ENCODE results near the gene SLC12A7.

SLC12A7 gene

DNA sequence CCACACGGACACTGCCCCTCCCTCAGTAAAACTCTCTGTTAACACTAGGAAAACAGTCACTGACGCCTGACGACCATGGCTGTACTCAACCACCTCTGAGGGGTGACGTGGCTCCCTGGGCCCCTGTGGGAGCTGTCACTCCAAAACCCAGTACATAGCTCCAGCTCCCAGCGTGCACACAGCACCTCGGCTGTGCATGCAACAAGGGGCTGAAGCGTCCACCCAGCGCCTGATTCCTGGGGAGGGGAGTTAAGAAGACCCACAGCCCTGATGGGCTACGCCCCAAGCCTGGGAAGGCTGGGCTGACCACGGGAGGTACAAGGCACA lies 36.3 kb downstream of the SLC12A7 start:
- no peaks in the 10 kb centered on the region for H3K36me3 ChIP-seq (ENCODE audit: insufficient read depth, low read length)
- H3K9me3 ChIP-seq (ENCODE audit: insufficient read depth, low read depth, low read length): no peaks in the 10 kb centered on the region
- no peaks in the 10 kb centered on the region for H3K4me1 ChIP-seq (ENCODE audit: insufficient read depth, low read length, poor library complexity, severe bottlenecking)
- no peak overlapping the region for H3K4me3 ChIP-seq (ENCODE audit: low read length, poor library complexity, severe bottlenecking)
- H4K20me1 ChIP-seq (ENCODE audit: insufficient read depth, low read length, poor library complexity, severe bottlenecking): no peaks in the 10 kb centered on the region
- H3K27me3 ChIP-seq (ENCODE audit: insufficient read depth, low read length, poor library complexity, severe bottlenecking): no peaks in the 10 kb centered on the region
- H3F3A ChIP-seq (ENCODE audit: low read depth): no peaks in the 10 kb centered on the region
- no peak overlapping the region for H2AFZ ChIP-seq (ENCODE audit: low read length)
- H3K4me2 ChIP-seq (ENCODE audit: low read depth, low read length, poor library complexity, severe bottlenecking): no peak overlapping the region
- no peaks in the 10 kb centered on the region for H3K79me2 ChIP-seq (ENCODE audit: insufficient read depth, low read length)
- H3K9ac ChIP-seq (ENCODE audit: low read depth, low read length, poor library complexity, severe bottlenecking): no peak overlapping the region
- no peak for TF ChIP-seq EZH2phosphoT487 (IDR thresholded peaks at IDR 0.05; ENCODE audit: borderline replicate concordance)
- TF ChIP-seq, protein P1, sequence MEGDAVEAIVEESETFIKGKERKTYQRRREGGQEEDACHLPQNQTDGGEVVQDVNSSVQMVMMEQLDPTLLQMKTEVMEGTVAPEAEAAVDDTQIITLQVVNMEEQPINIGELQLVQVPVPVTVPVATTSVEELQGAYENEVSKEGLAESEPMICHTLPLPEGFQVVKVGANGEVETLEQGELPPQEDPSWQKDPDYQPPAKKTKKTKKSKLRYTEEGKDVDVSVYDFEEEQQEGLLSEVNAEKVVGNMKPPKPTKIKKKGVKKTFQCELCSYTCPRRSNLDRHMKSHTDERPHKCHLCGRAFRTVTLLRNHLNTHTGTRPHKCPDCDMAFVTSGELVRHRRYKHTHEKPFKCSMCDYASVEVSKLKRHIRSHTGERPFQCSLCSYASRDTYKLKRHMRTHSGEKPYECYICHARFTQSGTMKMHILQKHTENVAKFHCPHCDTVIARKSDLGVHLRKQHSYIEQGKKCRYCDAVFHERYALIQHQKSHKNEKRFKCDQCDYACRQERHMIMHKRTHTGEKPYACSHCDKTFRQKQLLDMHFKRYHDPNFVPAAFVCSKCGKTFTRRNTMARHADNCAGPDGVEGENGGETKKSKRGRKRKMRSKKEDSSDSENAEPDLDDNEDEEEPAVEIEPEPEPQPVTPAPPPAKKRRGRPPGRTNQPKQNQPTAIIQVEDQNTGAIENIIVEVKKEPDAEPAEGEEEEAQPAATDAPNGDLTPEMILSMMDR (conservative IDR thresholded peaks at IDR 0.05; ENCODE audit: low read length): no peak
- no peaks in the 10 kb centered on the region for H3K9me2 ChIP-seq (replicated peaks; ENCODE audit: low read depth, low read length)

DNA sequence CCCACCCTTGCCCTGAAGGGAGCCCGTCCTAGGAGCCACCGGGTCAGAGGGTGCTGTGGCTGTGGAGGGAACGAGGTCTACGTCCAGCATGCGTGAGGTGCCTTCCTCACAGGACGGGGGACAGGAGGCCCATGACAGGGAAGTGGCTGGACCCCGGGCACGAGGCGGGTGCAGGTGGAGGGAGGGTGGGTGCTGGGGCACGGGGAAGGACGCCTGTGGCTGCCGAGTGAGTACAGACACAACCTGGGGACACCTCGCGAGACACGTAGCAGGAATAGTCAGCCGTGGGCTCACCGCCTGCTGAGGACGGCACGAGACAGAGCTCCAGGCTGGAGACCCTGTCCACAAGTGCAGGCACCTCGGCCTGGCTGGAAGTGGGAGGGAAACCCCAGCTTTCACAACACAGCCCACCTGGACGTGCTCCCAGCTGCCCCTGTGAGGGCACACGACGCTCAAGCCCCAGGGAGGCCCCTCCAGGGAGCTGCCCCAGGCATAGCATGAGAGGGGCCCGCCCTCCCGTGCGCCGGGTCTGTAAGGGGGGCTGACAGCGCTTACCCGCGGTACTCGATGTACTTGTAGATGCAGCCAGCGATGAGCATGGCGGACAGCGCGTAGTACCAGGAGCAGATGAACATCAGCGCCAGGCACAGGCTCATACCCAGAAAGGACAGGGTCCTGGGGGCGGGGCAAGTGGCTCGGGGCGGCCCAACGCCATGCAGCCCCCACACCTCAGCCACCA lies 36.9 kb downstream of the SLC12A7 start:
- H3K9me3 ChIP-seq (ENCODE audit: insufficient read depth, low read depth, low read length): no peaks in the 10 kb centered on the region

DNA sequence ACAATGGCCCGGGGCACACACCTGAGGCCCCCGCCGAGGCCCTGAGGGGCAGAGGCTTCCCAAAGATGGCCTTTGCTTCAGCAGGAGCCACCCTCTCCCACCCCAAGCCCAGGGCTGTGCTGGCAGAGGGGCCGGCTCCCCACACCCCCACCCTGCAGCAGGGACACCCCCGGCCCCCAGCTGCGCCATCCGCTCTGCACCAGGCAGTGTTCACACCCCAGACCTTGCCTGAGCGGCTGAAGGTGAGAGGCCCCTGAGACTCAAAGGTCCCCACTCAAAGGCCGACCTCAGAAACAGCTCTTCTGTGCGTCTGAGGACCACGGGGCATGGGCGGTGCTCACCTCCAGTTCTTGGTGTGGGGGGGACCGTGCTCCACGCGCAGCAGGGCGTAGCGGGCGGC lies 37.6 kb downstream of the SLC12A7 start:
- H3K4me3 ChIP-seq (ENCODE audit: low read length, poor library complexity, severe bottlenecking): no peak overlapping the region
- H3K36me3 ChIP-seq (ENCODE audit: insufficient read depth, low read length): no peaks in the 10 kb centered on the region
- no peaks in the 10 kb centered on the region for H3F3A ChIP-seq (ENCODE audit: low read depth)
- H4K20me1 ChIP-seq (ENCODE audit: insufficient read depth, low read length, poor library complexity, severe bottlenecking): no peaks in the 10 kb centered on the region
- H3K4me2 ChIP-seq (ENCODE audit: low read depth, low read length, poor library complexity, severe bottlenecking): no peak overlapping the region
- no peaks in the 10 kb centered on the region for H3K4me1 ChIP-seq (ENCODE audit: insufficient read depth, low read length, poor library complexity, severe bottlenecking)
- TF ChIP-seq EZH2phosphoT487 (IDR thresholded peaks at IDR 0.05; ENCODE audit: borderline replicate concordance): no peak
- TF ChIP-seq, protein P1 (conservative IDR thresholded peaks at IDR 0.05; ENCODE audit: low read length): no peak
- H3K9ac ChIP-seq (ENCODE audit: low read depth, low read length, poor library complexity, severe bottlenecking): no peak overlapping the region
- H2AFZ ChIP-seq (ENCODE audit: low read length): no peak overlapping the region
- H3K9me2 ChIP-seq (replicated peaks; ENCODE audit: low read depth, low read length): no peaks in the 10 kb centered on the region
- no peaks in the 10 kb centered on the region for H3K9me3 ChIP-seq (ENCODE audit: insufficient read depth, low read depth, low read length)
- H3K79me2 ChIP-seq (ENCODE audit: insufficient read depth, low read length): no peaks in the 10 kb centered on the region
- H3K27me3 ChIP-seq (ENCODE audit: insufficient read depth, low read length, poor library complexity, severe bottlenecking): no peaks in the 10 kb centered on the region

More for the DNA sequence above, 36.9 kb downstream of the SLC12A7 start:
- TF ChIP-seq EZH2phosphoT487 (IDR thresholded peaks at IDR 0.05; ENCODE audit: borderline replicate concordance): no peak
- TF ChIP-seq, protein P1 (conservative IDR thresholded peaks at IDR 0.05; ENCODE audit: low read length): no peak
- H3K9ac ChIP-seq (ENCODE audit: low read depth, low read length, poor library complexity, severe bottlenecking): no peak overlapping the region
- H3F3A ChIP-seq (ENCODE audit: low read depth): no peaks in the 10 kb centered on the region
- no peak overlapping the region for H3K4me3 ChIP-seq (ENCODE audit: low read length, poor library complexity, severe bottlenecking)
- H3K36me3 ChIP-seq (ENCODE audit: insufficient read depth, low read length): no peaks in the 10 kb centered on the region
- no peaks in the 10 kb centered on the region for H3K4me1 ChIP-seq (ENCODE audit: insufficient read depth, low read length, poor library complexity, severe bottlenecking)
- H3K27me3 ChIP-seq (ENCODE audit: insufficient read depth, low read length, poor library complexity, severe bottlenecking): no peaks in the 10 kb centered on the region
- no peak overlapping the region for H3K4me2 ChIP-seq (ENCODE audit: low read depth, low read length, poor library complexity, severe bottlenecking)
- no peaks in the 10 kb centered on the region for H4K20me1 ChIP-seq (ENCODE audit: insufficient read depth, low read length, poor library complexity, severe bottlenecking)
- no peak overlapping the region for H2AFZ ChIP-seq (ENCODE audit: low read length)
- no peaks in the 10 kb centered on the region for H3K79me2 ChIP-seq (ENCODE audit: insufficient read depth, low read length)
- H3K9me2 ChIP-seq (replicated peaks; ENCODE audit: low read depth, low read length): no peaks in the 10 kb centered on the region

Measured in Loucy (cell line).